Natural killer cell (primary cell): ENCODE results near the gene ZNF277. TPM values are rescaled to one million over a fixed set of nuclear protein-coding genes. Genes with fewer than 3 reads are reported as not detected.

Experiments
- ATAC-seq, 3 donors: fragments of 150-1000 bp in 2 of 3; fragments of 200-7000 bp in 1 of 3; cut with Tn5 transposase; 1 replicate in 1 of 3; 2 replicates in 2 of 3; pipeline ENCODE4 v1.10.0; 2021; ENCODE audit warnings: mild to moderate bottlenecking in 2 of 3, moderate library complexity in 2 of 3
- DNase-seq, 2 donors: peaks; one replicate each; pipeline versions ENCODE4 v3.0.0 to v3.0.0-alpha.2; 2013 to 2021; ENCODE audit warnings: mixed read lengths in 1 of 2
- H3K27ac ChIP-seq: one replicate; pipeline ENCODE4 v1.5.1; 2013; ENCODE audit warnings: mild to moderate bottlenecking, low read length
- H3K27me3 ChIP-seq: one replicate; pipeline ENCODE4 v1.6.1; 2013; ENCODE audit warnings: low read length; ENCODE audit not compliant: control insufficient read depth, insufficient read depth
- H3K36me3 ChIP-seq: one replicate; pipeline ENCODE4 v1.6.1; 2013; ENCODE audit warnings: low read length; ENCODE audit not compliant: control insufficient read depth, insufficient read depth
- H3K4me1 ChIP-seq: one replicate; pipeline ENCODE4 v1.6.1; 2013; ENCODE audit warnings: low read length; ENCODE audit not compliant: control insufficient read depth, insufficient read depth
- H3K4me3 ChIP-seq: one replicate; pipeline ENCODE4 v1.5.1; 2013; ENCODE audit warnings: low read length
- H3K9me3 ChIP-seq: one replicate; pipeline ENCODE4 v1.6.1; 2013; ENCODE audit warnings: low read length; ENCODE audit not compliant: control insufficient read depth, insufficient read depth
- H3K27ac Mint-ChIP-seq, 2 donors: one replicate each; pipeline ENCODE4 v1.8.0; 2022; ENCODE audit warnings: mild to moderate bottlenecking in 2 of 2, mixed read lengths in 2 of 2, moderate library complexity in 1 of 2
- H3K27me3 Mint-ChIP-seq, 2 donors: one replicate each; pipeline ENCODE4 v1.8.0; 2022; ENCODE audit warnings: low read depth in 2 of 2, mixed read lengths in 2 of 2
- H3K36me3 Mint-ChIP-seq: one replicate; pipeline ENCODE4 v1.8.0; 2022; ENCODE audit warnings: mixed read lengths
- H3K4me1 Mint-ChIP-seq, 2 donors: one replicate each; pipeline ENCODE4 v1.8.0; 2022; ENCODE audit warnings: mixed read lengths in 2 of 2
- H3K4me3 Mint-ChIP-seq: one replicate; pipeline ENCODE4 v1.8.0; 2022; ENCODE audit warnings: mild to moderate bottlenecking, moderate library complexity, mixed read lengths
- H3K9me3 Mint-ChIP-seq, 2 donors: one replicate each; pipeline ENCODE4 v1.8.0; 2022; ENCODE audit warnings: mixed read lengths in 2 of 2
- CTCF ChIP-seq: fragments of 200-600 bp; IDR thresholded peaks from one replicate; pipeline ENCODE4 v1.8.0; 2022; ENCODE audit warnings: antibody characterized with exemption
- WGBS: methylation state at CpG from one replicate; pipeline ENCODE4 v1.1.7; 2013; ENCODE audit warnings: missing lambda C conversion rate; ENCODE audit not compliant: insufficient coverage; 5-methylcytosine and 5-hydroxymethylcytosine counted together
- intact Hi-C: fragments of 100-400 bp; cut with micrococcal nuclease; formaldehyde crosslinking; loops from one replicate; pipeline ENCODE4 v1.14.2; 2022
- total RNA-seq, 4 donors: library from RNA; stranded (reverse); fragments of 120-200 nt in 1 of 4; gene quantifications; one replicate each; pipeline versions ENCODE4 v1.2.3 to v1.2.4, GENCODE V29; 2013 to 2022

The ZNF277 gene
- total RNA-seq, 3 donors from 2014 or later (not counting 1 experiment from before 2014, with no cell fraction given): 13.0 to 20.8 (median 16.7) TPM

GRCh38 chr7:112160130-112160770 is 46.2 kb upstream of the ZNF277 start:
- no peaks in the 10 kb centered on the region for H3K4me1 ChIP-seq
- Mint-ChIP-seq H3K4me3 (no peak overlapping the region), H3K27ac (no peak overlapping the region), H3K27me3 (peaks cover 6% of the 10 kb centered on the region in 2 donors), H3K36me3 (no peaks in the 10 kb centered on the region), H3K9me3 (no peaks in the 10 kb centered on the region), H3K4me1 (no peaks in the 10 kb centered on the region)
- 92% methylated on average over 2 of the region's 2 CpGs for WGBS
- H3K27ac ChIP-seq: no peak overlapping the region
- no peaks in the 10 kb centered on the region for H3K36me3 ChIP-seq
- H3K9me3 ChIP-seq: no peaks in the 10 kb centered on the region
- intact Hi-C loops: no loop called here
- H3K27me3 ChIP-seq: no peaks in the 10 kb centered on the region
- no peak for ATAC-seq
- DNase-seq: no peak
- no peak for TF ChIP-seq CTCF
- H3K4me3 ChIP-seq: no peak overlapping the region

- Histone ChIP-seq H3K27me3 (no peaks in the 10 kb centered on the region), H3K4me3 (no peak overlapping the region), H3K36me3 (no peaks in the 10 kb centered on the region), H3K9me3 (no peaks in the 10 kb centered on the region), H3K4me1 (no peaks in the 10 kb centered on the region), H3K27ac (no peak overlapping the region)
- Mint-ChIP-seq H3K27me3 (peaks cover under 1 to 7% of the 10 kb centered on the region in 2 donors), H3K27ac (no peak overlapping the region), H3K36me3 (no peaks in the 10 kb centered on the region), H3K9me3 (no peaks in the 10 kb centered on the region), H3K4me1 (no peaks in the 10 kb centered on the region), H3K4me3 (no peak overlapping the region)
- ATAC-seq (no peak), DNase-seq (no peak)
- intact Hi-C loops: no loop called here
- WGBS: 91% methylated on average over 7 of the region's 7 CpGs
- TF ChIP-seq CTCF: no peak
Measured at GRCh38 chr7:112160771-112161150, 45.7 kb upstream of the ZNF277 start.

GRCh38 chr7:112161253-112162141 is 45.0 kb upstream of the ZNF277 start:
- intact Hi-C loops: no loop called here
- no peak overlapping the region for H3K4me3 Mint-ChIP-seq
- DNase-seq (no peak), ATAC-seq (no peak)
- no peak overlapping the region for H3K27ac Mint-ChIP-seq
- Histone ChIP-seq H3K27me3 (no peaks in the 10 kb centered on the region), H3K27ac (no peak overlapping the region), H3K4me3 (no peak overlapping the region), H3K4me1 (no peaks in the 10 kb centered on the region), H3K36me3 (no peaks in the 10 kb centered on the region), H3K9me3 (no peaks in the 10 kb centered on the region)
- H3K36me3 Mint-ChIP-seq: no peaks in the 10 kb centered on the region
- no peaks in the 10 kb centered on the region for H3K9me3 Mint-ChIP-seq
- TF ChIP-seq CTCF: no peak
- H3K27me3 Mint-ChIP-seq: peaks cover 0 to 7% of the 10 kb centered on the region in 2 donors
- H3K4me1 Mint-ChIP-seq: no peaks in the 10 kb centered on the region
- WGBS: 87% methylated on average over 3 of the region's 3 CpGs
